ENCODE measurements around the gene HIGD1B.

DNA sequence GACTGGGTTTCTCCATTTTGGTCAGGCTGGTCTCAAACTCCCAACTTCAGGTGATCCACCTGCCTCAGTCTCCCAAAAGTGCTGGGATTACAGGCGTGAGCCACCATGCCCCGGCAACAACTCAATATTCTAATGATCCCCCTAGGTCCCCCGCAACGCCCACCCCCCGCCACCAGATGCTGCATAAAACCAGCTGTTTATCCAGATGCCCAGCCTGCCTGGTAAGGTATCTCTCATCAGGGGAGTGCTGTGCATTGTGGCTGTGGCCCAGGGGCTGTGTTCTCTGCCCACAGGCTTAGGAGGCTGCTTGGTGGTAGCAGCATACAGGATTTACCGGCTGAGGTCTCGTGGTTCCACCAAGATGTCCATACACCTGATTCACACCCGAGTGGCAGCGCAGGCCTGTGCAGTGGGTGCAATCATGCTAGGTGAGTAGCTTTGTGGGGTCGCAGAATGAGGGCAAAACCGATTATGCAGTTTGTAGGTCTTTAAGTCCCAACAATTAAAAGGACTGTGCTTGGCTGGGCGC, 1.3 kb downstream of the HIGD1B start:
- TF ChIP-seq POLR2AphosphoS5 (IDR thresholded peaks at IDR 0.05; ENCODE audit: insufficient read depth, low read depth, low read length) (no peak), FOS (IDR thresholded peaks at IDR 0.05; ENCODE audit: borderline replicate concordance, insufficient read depth, low read length) (no peak), POLR2A (IDR thresholded peaks at IDR 0.05; ENCODE audit: low read depth, low read length) (no peak), MYC (IDR thresholded peaks at IDR 0.05; ENCODE audit: low read depth, low read length) (no peak)
- TF ChIP-seq, protein P1, sequence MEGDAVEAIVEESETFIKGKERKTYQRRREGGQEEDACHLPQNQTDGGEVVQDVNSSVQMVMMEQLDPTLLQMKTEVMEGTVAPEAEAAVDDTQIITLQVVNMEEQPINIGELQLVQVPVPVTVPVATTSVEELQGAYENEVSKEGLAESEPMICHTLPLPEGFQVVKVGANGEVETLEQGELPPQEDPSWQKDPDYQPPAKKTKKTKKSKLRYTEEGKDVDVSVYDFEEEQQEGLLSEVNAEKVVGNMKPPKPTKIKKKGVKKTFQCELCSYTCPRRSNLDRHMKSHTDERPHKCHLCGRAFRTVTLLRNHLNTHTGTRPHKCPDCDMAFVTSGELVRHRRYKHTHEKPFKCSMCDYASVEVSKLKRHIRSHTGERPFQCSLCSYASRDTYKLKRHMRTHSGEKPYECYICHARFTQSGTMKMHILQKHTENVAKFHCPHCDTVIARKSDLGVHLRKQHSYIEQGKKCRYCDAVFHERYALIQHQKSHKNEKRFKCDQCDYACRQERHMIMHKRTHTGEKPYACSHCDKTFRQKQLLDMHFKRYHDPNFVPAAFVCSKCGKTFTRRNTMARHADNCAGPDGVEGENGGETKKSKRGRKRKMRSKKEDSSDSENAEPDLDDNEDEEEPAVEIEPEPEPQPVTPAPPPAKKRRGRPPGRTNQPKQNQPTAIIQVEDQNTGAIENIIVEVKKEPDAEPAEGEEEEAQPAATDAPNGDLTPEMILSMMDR (IDR thresholded peaks at IDR 0.05; ENCODE audit: extremely low read depth in 1 of 2, insufficient read depth in 1 of 2, low read depth in 1 of 2, low read length in 2 of 2), result no peak
- TF ChIP-seq, protein P2, sequence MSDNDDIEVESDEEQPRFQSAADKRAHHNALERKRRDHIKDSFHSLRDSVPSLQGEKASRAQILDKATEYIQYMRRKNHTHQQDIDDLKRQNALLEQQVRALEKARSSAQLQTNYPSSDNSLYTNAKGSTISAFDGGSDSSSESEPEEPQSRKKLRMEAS (IDR thresholded peaks at IDR 0.05; ENCODE audit: insufficient read depth, insufficient read length), result no peak
